ENCODE measurements around the gene HOXB2.
"Not testable (repeated sequence)": the region's sequence is repeated elsewhere in the genome, so short reads cannot be mapped to it uniquely, and the experiment has no call there.

Gene HOXB2

DNA sequence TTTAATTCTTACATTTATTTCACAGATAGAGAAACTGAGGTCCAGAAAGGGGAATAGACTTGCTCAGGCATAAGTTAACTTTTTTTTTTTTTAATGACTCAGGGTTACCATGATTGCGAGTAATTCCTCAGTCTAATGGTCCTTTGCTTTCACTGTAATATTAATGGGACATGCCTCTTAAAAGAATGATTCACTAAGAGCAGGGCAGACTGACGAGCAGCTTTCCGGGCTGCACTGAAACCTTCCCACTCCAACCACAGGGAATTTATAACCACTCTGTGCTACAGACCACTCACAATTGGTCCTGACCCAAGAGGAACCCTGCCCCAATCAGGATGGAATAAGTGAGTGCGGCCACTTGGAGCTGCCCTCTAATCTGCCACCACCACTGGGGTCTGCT lies 5.7 kb downstream of the HOXB2 start:
- DNase-seq, result no peak

DNA sequence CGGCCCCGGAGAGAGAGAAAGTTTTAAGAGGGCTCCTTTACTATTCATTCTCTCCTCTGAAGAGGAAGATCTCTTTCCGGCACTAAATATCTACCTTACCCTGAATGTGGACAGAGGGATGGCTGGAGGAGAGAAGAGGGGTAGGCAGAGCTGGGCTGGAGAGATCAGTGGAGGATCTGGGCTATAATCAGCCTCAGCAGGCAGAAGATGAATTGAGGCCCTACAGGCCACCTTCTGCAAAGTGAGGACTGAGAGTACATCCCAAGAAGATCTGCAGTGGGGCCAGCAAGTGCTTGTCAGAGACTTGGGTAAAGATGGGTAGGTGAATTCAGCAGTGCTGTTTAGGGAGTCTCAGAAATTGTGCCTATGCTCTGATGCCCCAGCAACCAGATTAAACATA lies 7.6 kb downstream of the HOXB2 start:
- no peak for DNase-seq

DNA sequence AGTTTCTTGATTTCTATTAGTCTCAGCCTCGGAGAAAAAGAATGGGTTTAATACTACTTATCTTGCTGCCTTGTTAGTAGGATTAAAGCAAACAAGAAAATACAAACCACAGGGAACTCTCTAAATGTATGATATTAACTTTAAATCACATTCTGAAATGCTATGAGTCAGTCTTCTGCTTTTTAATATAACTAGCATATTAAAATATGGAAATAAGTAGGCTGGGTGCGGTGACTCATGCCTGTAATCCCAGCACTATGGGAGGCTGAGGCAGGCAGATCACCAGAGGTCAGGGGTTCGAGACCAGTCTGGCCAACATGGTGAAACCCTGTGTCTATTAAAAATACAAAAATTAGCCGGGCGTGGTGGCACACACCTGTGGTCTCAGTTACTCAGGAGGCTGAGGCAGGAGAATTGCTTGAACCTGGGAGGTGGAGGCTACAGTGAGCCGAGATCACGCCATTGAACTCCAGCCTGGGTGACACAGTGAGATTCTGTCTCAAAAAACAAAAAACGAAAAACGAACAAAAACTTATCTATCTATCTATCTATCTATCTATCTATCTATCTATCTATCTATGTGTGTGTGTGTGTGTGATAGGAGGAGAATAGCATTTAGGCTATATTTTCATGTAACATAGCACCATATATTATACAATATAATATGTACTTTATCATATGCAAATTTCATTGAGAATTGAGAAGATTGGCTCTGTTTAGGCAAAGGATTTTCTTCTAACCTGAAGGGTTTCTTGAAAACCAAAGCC lies 8.9 kb downstream of the HOXB2 start:
- DNase-seq, result not testable (repeated sequence)

DNA sequence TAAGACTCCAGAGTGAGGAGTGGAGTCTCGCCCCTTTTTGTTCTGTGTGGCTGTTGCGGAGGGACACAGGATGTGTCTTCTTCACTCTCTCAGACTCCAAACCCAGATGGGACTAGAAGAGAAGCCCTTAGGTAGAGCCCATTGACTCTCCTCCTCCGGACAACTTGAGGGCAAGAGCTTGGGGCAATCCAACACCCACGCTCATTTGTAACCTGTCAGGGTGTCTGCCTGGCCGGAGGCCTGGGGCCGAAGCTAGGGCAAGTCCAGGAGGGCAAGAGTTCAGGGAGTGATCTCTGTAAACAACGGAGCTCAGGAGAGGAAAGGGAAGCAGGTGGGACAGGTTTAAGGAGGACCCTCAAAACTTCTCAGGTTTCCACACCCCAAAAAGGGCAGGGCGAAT lies 12.6 kb downstream of the HOXB2 start:
- DNase-seq, result no peak

DNA sequence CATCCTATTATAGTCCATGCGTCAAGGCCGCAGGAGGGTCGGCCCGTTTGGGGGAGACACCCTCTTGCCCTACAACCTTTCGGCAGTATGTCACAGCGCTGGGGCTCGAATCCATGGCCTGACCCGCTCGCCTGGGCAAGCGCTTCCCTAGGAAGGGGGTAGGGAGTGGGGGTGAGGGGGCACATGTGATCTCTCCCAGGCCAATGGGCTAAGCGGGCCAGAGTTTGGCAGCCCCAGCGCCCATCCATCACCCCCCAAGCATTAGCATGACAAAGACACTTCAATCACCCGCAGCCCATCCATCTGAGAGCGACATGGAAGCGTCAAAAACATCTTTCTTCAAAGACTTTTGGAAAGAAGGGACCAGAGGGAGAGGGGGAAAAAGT lies 14.0 kb downstream of the HOXB2 start, which contains the start of gene HOXB1:
TSS of gene HOXB1 (minus strand) at position 125 of the 386 bp plus-strand sequence. CDS start at position 18, 107 bp downstream.
- DNase-seq, result no peak

DNA sequence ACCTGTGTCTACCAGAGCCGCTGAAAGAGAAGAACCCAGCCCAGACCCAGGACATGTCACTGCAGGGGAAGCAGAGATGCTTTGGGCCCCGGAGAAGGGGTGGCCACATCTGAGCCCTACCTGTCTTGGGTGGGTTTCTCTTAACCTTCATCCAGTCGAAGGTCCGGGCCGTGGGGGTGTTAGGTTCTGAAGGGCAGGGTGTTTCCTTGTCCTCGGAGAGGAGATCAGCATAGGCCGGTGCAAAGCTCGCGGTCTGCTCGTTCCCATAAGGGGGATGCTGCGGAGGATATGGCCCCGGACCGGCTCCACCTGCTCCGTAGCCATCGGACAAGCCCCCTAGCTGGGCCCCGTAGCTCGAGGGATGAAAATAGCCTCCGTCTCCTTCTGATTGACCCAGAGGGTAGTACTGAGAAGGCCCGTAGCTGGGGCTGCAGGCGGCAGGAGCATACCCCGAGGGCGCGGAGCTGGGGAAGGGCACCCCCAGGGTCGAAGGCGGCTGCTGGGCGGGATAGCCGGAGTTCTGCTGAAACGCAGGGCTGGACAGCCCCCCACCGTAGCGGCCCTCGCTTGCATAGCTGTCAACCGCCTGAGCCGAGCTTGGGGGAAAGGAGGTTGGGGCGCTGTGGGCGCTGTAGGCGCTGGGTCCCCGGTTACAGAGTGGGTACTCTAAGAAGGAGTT lies 14.6 kb downstream of the HOXB2 start:
- DNase-seq, result no peak

DNA sequence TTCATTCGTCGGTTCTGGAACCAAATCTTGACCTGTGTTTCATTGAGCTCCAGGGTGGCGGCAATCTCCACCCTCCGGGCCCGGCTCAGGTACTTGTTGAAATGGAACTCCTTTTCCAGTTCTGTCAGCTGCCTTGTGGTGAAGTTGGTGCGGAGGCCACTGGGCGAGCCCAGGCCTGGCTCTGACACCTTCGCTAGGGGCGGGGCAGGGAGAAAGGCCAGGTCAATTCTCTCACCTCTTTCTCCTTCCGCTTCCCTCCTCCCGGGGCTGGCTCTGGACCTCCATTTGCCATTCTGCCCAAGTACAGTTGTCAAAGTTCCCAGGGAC lies 15.3 kb downstream of the HOXB2 start:
- DNase-seq, result no peak

DNA sequence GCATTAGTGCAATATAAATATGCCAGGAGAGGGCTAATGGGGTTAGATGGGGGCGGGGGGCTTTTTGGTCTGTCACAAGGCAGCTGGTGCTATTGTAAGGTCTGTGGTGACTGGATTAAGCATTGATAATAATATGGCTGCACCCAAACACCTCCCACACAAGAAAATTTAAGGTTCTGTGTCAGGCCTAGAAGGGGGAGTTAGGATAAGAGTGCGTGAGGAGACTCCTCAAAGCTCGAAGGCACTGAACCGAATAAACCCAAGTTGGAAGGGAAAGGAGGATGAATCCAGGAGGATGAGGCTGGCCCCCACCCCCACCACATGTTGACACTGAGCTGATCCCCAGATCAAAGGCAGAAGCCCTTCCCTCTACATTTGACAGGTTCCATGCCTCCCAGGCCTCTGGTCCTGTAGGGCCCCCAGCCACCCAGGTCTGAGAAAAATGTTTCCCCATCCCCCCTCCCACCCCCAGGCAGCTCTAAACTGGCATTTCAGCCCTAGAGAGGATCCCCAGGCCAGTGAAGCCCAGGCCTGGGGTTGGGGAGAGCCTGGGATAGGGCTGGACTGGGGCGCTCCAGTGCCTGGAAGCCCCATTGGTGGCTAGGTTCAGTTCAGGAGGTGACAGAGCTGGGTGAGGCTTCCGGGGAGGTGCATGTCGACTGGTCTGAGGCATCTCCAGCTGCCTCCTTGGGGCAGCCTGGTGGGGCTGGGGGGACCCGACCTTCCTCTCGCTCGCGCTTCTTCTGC lies 15.8 kb downstream of the HOXB2 start:
- DNase-seq, result no peak

DNA sequence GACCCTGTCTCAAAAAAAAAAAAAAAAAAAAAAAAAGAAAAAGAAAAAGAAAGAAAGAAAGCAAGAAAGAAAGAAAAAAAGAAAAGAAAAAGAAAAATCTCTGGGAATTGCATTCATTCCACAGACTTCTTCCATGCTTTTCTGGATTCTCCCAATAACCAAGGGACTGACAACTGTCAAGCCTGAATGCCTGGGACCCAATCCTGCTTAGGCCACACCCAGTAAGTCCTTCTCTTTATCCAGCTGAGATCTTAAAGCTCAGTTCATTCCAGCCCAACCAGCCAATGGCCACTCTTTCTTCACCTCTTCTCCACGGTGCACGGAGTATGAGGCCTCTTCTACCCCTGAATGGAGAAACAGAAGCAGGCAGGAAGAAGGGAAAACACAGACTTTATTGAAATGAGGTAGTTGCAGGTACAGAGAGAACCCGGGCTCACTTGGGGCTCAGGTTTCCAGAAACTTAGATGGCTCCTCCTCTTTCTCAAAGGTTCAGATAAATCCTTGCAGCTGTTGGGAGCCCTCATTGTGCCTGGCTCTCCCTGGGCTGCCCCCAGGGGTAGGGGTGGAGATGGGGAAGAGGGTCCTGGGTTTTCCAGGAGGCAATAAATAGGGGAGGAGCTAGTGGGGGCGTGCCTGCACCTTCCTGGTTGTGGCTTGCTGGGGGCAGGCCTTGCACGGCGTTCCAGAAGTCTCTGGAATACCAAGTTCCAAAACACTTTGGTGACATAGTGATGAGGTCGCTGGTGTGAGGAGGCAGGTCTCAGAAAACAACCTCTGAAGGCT lies 16.6 kb downstream of the HOXB2 start:
- no peak for DNase-seq

DNA sequence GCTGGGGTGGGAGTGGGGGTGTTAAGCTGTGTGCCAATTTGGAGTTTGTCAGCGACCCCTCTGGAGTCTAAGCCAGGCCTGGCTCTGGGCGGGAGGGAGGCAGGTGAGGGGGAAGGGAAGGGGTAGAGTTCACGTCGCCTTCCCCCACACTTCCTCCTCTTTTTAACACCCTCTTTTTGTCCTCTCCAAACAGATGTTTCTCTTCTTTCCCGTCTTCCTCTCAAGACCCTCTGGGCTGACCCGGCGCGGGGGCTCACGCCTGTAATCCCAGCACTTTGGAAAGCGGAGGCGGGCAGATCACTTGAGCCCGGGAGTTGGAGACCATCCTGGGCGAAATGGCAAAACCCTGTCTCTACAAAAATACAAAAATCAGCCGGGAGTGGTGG lies 17.4 kb downstream of the HOXB2 start:
- DNase-seq, result no peak

DNA sequence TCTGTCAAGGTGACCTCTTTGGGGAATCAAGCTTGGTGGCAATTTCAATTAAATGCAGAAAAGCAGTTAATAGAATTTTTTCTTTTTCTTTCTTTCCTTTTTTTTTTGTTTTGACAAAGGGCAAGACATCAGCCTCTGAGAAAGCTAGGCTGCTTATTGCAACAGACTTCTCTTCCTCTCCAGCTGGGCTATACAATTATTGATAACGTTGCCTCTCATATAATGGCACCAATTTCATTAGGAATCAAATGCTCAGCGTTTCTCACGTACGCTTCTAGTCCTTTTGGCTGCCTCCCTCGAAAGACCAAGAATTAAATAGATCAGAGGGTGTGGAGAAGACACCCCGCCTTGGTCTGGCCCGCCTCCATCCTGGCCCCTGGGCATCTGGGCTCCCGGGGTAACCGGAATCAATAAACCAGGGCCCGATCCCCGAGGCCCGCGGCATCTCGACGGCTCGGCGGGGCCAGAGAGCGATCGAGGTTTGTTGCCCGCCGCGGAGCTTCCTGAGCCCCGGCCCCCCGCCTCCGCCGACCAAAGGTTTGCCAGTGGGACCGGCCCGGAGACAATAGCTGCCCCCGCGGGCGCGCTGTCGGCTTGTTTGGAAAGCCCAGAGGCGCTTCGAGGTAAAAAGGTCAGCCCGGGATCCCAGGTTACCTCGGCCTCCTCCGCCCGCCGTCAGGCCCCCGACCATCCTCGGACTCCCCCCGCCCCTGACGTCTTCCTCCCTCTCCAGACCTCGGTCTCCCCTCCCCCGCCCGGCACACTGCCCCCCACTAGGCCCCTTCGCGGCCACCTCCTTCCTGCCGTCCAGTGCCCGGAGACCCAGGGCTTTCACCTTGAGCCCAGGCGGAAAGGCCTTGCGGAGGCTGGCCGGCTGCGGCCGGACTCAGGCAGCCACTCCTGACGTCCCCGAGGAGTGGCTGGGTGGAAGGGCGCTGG lies 18.0 kb downstream of the HOXB2 start:
- no peak for DNase-seq

DNA sequence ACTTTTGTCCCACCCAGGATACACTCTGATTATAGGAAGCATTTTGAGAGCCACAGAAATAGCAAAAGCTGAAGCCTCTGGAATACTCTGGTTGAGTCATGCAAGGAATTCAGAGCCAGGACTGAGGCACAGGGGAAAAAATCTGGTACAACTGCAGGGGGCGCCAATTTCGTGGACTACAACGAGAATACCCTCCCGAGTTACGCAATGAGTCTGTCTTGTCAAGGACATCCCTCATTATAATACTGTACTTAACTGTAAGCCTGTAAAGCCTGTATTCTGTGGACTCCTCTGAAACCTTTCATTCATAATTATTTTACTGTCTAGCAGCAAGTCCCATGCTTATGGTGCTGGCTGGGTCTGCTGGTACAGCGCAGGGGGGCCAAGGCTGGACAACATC lies 21.9 kb downstream of the HOXB2 start:
- DNase-seq, result no peak

DNA sequence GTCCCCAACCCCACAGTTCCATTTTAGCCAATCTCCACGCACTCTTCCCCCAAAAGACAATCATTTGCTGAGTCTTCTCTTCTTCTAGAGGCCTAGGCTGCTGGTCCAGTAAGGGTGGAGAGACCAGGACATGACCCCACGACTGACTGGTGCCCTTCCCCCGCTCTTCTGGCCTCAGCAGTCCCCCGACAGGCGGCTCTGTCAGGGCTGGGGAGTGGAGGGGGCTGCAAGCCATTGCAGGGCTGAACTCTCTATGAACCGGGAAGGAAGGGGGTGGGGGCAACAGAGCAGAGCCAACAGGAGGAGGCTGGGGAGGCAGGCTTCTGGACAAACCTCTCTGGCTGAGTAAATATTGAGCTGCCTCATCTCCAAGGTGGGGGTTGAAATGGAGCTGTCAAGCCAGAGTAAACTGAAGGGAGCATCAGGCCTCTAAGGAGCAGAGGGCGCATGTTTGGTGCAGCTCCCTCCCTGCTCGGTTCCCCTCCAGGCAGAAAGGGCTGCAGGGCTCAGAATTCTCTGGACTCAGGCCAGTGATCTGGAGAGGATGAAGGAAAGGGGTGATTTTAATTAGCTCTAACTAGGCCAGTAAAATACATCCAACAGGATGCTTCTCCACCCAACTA lies 22.8 kb downstream of the HOXB2 start:
- no peak for DNase-seq

DNA sequence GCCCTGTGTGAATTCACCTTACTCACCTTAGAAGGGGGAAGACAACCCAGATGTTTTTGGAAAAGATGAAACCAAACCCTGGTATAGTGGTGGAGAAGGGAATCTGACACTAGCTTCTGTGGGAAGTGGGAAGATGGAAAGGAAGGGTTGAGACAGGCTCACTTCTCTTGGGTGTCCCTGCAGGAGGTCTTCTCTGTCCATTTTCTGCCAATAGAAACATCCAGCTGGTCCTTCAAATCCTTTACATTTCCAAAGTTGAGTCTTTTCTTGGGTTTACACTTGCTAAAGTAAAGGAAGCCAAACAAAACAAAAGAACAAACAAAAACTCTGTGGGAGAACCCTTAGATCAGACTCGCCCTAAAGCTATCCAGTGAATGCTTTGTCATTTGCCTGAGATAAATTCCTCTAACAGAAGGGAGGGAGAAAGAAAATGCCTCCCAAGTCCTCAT lies 24.3 kb downstream of the HOXB2 start:
- DNase-seq, result no peak

DNA sequence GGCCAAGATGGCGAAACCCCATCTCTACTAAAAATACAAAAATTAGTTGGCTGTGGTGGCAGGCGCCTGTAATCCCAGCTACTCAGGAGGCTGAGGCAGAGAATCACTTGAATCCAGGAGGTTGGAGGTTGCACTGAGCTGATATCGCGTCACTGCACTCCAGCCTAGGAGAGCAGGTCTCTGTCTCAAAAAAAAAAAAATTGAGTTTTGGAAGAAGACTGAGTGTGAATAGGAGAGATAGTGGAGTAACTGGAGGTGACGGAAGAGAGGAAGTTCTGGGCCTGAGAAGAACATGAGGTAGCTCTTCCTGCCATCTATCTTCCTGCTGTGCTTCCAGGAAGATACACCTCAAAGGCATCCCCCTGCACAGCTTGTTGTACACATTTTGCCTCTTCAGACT lies 25.5 kb downstream of the HOXB2 start:
- DNase-seq, result no peak

DNA sequence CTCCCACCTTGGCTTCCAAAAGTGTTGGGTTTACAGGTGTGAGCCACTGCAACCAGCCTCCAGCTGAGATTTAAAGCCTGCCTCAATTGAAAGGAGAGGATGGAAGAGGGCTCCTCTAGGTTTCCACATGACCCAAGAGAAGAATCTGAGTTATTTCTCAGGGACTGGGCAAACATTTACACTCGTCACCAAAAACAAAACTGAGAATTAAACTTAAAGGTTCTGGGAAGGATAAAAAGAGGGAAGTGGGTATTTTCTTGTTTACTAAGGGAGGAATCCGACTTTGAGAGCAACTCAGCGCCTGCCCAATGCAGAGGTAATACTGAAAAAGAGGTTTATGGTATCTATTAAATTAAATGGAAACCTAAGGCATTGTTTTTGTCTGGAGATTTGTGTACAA lies 27.4 kb downstream of the HOXB2 start:
- DNase-seq, result no peak

DNA sequence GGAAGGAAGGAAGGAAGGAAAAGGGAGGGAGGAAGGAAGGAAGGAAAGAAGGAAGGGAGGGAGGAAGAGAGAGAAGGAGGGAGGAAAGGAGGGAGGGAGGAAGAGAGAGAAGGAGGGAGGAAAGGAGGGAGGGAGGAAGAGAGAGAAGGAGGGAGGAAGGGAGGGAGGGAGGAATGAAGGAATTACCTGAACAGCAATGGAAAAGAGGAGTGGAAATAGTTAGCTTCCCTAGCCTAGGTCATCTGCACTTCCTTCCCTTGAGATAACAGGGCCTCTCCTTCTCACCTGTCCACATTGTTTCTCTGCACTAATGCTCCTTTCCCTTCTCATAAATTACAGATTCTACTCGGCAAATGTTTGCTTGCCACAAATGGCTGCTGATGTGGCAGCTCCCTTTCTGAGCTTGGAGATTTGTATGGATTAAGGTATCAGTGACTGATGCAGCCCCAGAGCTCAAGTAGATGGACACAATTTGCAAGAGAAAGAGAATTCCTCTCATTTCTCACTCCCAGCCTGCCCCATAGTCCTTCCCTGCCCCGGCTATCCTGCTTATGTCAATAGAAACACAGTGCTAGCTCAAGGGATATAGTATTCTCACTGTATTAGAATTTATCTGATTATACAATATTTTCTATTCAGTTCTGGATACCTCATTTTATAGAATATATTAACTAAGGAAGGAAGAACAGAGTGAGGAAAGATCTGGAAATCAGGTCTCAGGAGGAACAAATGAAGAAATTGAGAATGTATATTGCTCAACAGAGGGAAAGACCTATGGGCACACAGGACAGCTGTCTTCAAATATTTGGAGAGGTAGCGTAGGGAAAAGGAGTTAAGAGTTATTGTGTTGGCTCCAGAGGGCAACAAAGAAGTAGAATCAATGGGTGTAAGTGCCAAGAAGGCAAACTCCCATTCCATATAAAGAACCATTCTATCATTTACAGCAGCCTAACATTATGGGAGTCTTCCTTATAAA lies 28.7 kb downstream of the HOXB2 start:
- DNase-seq, result no peak

DNA sequence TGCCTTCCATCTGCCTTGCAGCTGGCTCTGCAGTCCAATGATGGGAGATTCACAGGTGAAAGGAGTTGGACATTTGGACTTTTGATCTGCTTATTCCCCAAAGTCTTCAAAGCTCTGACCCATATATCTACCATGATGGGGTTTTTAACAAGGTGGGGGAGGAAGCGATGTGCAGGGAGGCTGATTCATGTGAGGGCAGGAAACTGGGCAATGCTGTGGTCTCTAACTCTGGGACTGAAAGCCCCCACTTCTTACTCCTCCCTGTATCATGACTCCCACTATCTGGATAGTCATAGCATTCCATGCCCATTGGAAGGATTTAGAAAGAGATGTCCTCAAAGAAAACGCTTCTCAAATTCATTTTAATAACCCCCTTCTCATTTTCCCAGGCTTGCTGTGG lies 30.4 kb downstream of the HOXB2 start:
- no peak for DNase-seq

DNA sequence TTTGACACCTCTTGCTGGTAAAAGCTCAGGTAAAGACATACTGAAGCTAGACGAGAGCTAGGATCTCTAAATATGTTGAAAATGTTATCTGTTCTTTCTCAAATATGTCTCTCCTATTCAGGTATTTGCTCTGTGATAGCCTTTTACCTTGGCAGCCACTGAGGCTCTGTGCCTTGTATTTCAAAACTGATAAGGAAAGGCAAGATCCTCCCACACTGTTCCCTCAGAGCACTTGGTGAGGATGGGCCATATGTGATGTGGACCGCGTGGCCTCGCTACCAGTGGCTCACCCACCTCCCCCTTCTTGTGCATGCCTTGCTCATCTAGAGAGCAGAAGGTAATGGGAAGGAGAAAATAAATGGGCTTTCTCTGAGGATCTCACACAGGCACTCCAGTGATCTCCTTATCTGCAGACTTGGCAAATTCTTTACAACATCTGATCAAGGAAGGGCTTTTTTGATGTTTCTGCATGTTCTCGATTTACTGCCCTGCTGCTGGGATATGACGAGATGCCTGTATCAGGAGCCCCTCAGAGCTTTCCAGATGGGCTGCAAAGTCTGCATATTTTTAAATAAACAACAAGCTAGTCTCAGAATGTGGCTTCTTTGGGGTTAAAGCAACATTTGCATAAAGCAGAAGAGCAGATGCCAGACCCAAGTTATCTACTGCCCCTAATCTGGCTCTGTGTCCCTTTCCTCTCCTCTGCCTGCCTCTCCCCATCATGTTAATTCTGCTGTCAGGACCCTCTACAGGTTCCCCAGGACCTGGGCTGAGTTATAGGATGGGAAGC lies 31.0 kb downstream of the HOXB2 start:
- DNase-seq, result no peak
